NT2/D1 (cell line): Measurements from ENCODE around the gene AGBL4.

Source experiments
- SUZ12 ChIP-seq: IDR thresholded peaks from 2 replicates; pipeline ENCODE4 v1.6.1; 2011; ENCODE audit not compliant: insufficient read length, insufficient read depth; ENCODE audit errors: extremely low read depth
- YY1 ChIP-seq: IDR thresholded peaks from 2 replicates; pipeline ENCODE4 v1.6.1; 2011; ENCODE audit not compliant: insufficient read length, insufficient read depth
- ZNF274 ChIP-seq: IDR thresholded peaks from 2 replicates; pipeline ENCODE4 v1.6.1; 2011; ENCODE audit warnings: mild to moderate bottlenecking, low read depth, low read length

- no peak for TF ChIP-seq SUZ12
- TF ChIP-seq YY1, result no peak
- TF ChIP-seq ZNF274, result no peak
Measured at GRCh38 chr1:48611841-48612240, 1411.9 kb downstream of the AGBL4 start.
